Stimulated activated CD4-positive, alpha-beta T cell treated with anti-CD3 and anti-CD28 coated beads, Interleukin-12 subunit alpha, Interleukin-12 subunit beta, amount 100 ng/mL, for 48 hours (primary cell): ENCODE measurements around the gene AKNAD1.

Experiments
- DNase-seq, 3 donors: peaks; one replicate each; pipeline ENCODE4 v3.0.0-alpha.2; 2020; ENCODE audit warnings: low read depth in 2 of 3, low spot score in 1 of 3

The AKNAD1 gene

DNA sequence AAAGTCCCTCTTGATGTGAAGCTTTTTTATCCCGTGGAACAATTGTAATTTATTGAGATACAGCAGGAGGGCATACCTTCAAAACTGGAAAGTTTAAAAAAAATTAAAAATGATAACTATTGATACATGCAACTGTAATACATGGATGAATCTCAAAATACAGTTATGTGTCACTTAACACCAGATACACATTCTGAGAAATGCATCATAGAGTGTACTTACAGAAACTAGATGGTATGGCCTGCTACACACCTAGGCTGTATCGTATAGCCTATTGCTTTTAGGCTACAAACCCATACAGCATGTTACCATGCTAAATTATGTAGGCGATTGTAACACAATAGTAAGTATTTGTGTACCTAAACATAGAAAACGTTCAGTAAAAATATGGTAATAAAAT lies 7.1 kb upstream of the AKNAD1 start:
- DNase-seq, result no peak

DNA sequence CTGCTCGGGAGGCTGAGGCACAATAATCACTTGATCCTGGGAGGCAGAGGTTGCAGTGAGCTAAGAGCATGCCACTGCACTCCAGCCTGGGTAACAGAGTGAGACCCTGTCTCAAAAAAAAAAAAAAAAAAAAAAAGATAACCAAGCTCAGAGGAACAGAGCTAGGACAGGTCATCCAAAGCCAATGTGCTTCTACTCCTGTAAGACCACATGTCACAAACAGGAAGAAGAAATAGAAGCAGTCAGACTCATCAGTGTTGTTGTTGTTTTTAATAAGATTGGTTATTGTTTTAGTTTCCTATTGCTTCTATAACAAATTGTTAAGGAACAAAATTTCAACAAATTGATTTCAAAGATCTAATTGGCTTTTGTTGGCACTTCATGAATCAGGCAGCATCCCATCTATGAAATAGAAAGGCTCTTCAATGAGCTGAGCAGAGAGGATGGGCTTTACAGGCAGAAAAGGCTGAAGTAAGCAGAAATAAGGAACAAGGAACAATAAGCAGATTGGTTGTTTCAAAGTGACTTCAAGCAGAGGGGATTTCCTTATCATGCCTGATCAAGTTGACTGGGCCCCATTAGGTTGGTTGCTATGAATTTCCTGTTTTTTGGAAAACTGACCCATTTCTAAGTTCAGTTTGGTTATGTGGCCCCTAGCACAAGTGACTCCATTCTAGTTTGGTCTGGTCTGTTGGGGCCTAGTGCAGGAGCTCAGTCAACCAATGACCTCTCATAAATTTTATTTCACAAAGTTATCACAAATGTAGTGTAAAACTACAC lies 6.0 kb upstream of the AKNAD1 start:
- no peak for DNase-seq

DNA sequence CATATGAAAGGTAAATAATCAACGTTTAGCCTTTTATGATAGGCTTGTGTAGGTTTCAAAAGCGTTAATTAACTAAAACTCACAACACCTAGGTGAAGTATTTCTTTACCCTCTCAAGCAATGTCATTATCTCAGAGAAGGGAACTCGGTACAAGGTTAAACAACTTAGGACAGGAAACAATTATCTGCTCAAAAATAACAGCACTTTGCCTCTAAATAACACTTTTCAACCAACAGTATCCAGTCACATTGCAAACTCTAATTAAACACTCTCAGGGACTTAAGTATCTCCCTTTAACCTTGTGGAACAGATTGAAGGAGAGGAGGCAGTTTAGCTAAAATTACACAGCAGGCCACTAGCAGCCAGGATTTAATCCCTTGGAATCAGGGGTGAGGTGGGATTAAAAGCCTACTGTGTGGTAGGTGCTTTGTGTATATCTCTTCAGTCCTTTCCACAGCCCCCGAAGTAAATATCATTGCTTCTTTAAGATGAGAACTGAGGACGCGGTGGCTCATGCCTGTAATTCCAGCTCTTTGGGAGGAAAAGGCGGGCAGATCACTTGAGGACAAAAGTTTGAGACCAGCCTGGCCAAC lies 5.2 kb upstream of the AKNAD1 start:
- no peak for DNase-seq

DNA sequence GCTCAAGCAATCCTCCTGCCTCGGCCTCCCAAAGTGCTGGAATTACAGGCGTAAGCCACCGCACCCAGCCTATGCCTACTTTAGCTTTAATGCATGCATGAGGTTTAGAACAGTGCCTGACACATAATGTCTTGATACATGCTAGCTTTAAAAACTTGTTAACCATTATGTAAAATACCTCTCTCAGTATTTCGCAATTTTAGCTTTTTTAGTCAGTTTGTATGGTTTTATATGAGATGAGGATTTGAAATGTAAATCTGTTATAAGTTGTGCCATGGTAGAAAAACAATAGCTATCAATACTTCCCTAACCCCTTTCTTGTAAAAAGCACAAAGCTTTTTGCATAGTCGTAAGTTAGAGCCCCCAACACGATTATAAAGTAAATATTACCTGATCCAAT lies 4.7 kb upstream of the AKNAD1 start:
- DNase-seq, result no peak

DNA sequence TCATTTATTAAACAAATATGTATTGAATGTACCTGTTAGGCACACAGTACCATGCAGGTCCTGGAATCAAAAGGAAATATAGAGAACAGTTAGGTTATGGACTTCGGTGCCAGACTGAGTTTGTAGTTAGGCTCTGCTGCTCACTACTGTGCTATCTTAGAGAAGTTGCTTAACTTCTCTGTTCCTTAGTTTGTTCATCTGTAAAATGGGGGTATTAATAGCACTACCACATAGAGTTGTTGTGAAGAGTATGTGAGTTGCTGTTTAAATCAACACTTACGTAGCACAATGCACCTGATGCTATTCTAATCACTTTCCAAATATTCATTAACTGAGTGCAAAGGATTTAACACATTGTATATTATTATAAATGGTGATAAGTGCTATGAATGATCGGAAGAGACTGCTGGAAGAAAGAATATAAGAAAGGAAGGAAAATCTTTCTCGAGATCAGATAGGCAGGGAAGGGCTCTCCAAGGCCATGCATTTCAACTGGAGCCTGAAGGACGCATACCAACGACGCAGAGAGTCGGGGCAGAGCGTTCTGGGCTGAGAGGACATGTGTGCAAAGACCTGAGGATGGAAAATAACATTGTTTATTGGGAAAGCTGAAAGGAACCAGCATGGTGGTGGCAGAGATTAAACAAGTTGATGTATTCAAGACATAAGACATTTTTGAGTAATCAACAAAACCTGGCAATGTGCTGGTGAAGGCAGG lies 3.5 kb upstream of the AKNAD1 start:
- DNase-seq, result no peak

DNA sequence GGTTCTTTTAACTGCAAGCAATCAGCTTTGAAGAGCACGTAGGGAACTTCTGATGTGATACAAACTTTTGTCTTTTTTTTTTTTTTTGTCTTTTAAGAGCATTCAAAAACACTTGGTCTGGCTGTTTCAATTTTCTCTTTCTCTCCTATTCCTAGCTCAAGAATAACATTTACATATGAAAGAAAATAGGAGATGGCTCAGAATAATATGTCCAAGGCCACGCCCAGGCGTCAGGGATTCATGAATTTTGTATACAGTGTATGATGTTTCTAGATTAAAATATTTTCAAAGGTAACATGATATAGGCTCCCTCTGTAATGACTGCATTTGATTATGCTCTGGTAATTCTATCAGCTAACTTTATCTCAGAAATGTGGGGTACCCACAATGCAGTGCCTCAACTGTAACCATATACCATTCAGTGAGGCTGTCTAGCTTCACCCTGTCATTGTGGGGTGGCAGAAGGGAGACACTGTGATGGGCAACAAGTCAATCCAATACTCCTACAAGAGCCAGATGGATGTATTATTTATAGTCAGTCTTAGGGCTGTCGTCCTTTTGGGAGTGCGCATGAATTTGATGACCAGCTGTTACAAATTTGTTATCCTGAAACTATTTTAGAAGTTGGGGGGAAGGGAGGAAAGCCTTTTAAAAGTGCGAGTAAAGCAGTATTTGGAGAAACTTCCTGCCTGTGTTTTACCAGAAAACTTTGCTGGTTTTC lies 1.5 kb upstream of the AKNAD1 start:
- no peak for DNase-seq

DNA sequence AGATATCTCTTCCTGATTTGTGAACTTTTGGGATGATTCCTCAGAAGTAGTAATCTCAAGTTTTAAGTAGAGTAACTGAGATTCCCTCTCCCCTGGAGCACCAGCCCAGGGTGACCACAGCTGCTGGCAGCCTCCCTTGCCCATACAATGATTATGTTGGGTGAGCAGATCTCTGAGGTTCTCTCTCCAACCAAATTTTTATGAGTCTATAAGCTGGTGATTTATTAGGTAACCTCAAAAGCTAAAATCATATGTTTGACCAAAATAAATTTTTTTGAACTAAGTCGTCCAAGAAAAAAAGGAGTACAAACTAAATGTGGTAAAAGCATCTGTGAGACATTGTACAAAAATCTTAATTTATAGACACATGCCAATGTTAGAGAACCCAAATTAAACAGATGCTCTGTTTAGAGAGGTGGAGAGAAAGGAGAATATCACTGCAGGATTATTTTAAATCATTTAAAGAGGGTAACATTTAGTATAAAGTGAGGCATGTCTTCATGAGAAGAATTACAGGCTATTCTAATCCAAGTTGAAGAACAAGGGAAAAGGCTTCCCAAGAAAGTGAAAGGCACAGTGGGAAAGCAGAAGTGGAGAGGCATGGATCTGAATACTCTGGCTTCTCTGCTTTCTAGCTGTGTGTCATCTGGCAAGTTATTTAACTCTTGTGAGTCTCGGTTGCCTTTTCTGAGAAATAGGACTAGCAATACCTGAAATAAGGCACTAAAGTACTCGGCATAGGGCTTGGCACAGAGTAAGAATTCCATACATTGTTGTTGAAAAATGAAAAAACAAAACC lies 2.5 kb downstream of the AKNAD1 start:
- no peak for DNase-seq

DNA sequence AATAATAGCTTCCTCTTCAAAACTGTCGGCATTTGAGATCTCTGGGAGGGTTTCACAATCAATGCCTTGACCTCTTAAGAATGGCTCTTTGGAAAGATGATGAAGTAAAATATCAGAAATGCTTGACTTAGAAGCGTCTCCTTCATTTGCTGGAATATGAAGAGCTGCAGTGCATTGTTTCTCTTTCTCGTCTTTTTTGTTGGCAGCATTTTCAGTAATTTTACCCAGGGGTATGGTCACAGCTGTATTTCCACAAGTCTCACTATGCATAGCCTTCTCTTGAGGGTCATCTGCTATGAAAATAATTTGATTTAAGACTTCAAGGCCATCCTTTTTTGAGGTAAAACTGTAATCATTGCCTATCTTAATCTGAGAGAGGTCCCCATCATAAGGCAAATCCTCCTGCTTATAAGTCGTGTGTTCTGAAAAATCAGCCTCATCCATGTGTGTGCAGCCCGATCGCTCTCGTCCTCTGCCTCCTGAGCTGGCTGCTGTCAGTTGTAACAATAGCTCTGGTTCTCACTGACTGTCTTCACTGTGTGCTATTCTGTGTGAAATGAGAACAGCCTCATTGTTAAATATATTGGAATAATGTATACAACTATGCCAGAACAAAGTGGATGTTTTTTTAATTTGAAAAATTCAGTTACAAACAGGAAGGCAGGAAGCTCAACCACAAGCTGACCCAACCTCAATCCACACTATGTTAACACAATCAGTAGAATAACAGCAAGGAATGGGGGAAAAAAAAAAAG lies 4.5 kb downstream of the AKNAD1 start:
- DNase-seq, result no peak

DNA sequence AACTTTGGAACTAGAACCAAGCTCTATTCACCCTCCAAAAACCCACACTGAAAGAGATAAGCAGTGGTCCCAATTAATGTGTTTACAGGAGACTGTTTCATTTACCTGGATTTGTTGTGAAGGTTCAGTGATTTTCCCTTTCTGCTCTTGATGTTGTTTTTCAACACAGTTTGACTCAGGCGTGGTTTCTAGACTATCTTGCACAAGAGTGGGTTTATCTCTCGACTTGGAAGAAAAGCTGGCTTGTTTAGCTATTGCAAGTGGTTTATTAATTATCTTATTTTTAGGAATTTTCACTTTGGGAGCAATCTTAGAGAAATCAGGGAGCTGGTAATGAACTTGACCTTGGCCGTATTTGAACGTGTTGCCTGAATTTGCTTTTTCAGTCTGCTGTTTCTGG lies 5.3 kb downstream of the AKNAD1 start:
- no peak for DNase-seq

DNA sequence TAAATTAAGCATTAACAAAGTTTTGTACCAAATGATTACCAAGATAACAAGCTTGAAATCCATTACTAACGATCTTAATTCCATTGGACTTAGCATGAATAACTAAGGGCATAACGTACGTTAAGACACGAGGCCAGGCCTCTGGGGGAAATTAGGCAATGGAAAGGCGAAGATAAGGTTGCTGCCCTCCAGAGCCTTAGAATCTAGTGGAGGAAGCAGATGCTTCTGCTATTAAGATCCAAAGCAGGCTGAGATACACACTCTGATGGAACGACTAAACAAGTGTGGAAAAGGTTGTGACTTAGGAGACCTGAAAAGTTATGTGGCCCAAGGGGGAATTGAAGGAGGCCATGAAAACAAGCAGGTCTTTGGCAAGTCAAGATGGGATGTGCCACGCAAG lies 6.0 kb downstream of the AKNAD1 start:
- DNase-seq, result no peak

DNA sequence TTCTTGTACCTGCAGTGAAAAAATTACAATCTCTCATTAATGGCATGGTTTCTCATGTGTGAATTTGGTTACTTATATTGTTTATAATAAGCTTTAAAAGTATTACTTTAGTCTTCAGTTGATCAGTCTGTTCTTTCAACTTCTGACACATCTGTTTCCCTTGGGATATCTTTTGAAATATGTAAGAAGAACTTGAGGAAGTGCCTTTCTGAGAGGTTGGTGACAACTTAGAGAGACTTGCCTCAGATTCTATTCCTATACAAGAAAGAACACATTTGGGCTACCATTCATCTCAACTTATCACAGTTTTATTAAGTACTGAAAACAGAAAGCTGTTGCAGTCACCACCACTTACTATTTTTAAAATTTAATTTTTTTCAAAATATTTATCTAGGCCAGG lies 8.1 kb downstream of the AKNAD1 start:
- DNase-seq, result no peak

DNA sequence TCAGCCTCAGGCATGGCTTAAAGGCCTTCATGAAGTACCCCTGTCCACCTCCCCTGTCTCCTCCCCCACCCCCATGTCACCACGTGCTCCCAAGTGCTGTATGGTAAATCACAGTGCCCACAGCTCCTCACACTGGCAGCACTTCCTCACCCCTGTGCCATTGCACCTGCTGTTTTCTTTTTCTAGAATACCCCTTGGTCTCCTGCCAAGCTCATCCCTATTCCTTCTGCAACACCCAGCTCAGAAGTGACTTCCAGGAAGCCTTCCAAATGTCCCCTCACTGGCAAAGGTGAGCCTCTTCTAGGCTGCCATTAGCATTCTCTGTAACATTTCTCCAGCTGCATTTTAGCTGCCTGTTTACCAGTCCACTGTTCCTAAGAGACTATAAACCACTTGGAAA lies 9.4 kb downstream of the AKNAD1 start:
- no peak for DNase-seq

DNA sequence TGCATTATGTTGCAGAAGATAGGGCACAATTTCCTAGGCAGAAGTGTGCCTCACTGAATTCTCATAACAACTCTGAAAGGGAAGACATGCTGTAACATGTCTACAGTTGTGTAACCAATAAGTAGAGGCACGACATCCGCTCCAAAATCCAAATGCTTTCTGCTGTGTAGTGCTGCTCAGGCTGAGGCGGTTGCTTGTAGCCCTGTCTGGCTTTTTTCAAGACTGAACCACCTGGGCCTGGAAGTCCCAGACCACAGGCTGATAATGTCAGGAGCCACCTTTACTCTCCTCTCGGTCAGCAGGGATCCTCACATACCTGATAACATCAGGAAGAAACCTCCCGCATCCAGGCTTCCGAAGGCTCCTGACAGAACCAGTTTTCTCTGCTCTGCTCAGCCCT lies 10.9 kb downstream of the AKNAD1 start:
- DNase-seq, result no peak

DNA sequence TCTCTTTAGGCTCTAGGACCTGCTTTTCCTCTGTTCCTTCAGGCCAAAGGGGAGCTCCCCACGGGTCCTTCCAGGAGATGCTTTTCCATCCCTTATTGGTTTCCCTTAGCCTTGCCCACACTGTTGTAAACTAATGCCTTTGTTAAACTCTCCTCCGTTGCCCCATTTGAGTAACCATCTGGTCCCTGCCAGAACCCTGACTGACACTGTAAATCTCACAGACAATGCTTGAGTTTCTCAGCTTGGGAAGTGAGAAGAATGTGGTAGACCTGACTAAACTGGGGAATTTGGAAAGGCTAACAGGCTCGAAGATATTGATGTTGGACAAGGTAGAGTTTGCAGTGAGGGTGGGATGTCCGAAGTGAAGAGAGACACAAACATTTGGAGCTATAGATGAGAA lies 11.4 kb downstream of the AKNAD1 start:
- DNase-seq, result no peak

DNA sequence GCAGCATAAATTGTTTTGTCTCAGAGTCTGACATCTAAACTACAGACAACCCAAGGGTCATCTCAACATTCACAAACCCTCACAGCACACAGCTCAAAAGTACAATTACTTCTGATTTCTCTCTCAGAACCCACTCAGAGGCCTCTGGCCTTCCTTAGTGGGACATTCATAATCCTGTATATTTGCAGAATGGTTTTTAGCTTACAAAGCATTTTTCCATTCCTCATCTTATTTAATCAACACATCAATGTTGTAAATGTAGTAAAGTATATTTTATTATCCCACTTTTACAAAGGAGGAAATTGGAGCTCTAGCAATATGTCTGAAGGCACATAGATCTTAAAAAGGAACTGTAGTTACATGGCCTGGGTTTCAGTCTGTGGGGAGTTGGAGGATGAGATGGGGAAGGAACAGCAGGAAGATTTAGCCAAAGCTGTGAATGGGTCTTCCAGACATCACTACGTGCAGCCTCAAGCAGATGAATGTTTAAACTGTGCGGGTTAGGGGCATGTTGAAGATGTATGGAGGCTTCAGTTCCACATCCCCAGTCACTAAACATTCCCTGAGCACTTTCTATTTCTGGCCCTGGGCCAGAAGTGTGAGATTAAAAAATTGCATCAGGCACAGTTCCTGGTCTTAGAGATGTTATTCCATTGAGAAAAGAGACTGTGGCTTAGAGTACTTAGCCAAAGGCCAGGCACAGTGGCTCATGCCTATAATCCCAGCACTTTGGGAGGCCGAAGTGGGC lies 13.3 kb downstream of the AKNAD1 start:
- DNase-seq, result no peak

DNA sequence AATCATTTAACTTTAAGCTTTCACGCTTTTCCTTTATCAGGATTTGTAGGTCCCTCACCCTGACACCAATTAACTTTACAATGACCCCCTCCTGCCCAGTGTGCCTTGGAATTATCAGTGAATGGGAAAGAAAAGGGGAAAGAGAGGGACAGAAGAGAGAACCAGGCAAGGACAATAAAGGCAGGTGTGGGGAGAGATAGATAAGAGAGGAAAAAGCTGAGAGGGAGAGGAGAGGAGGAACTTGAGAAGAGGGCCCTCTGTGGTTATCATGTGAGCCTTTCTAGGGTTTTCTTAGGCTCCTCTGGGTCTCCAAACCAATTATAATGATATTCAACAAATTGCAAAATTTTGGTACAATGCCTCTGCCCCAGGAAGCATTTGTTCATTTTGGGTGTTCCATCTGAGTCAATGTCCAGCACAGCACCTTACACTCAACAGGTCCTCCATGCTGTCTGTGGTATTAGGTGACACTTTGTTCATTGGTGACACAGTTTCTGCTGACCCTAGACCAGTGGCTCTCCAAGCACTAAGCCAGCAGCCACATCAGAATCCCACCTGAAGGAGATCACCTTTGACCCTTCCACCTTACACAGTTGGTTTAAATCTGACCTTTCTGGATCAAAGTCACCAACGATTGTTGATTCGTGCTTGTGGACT lies 14.2 kb downstream of the AKNAD1 start:
- DNase-seq, result no peak

DNA sequence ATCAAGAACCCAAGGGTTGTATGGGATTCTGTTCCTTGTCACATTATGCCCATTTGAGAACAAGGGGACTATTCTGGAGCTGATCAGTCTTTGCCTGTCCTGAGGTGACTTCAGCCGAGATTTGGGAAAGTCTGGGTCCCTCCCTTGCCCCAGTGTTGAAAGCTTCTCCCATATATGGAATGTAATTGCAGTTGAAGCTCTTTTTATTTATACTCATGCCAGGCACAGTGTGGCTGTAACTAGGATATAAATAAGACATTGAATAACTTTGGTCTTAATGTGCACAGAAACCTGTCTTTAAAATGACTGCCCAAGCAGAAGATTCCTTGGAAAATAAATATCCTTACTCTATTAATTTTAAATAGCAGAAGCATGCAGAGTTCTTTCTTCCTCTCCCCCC lies 15.2 kb downstream of the AKNAD1 start:
- DNase-seq, result no peak

DNA sequence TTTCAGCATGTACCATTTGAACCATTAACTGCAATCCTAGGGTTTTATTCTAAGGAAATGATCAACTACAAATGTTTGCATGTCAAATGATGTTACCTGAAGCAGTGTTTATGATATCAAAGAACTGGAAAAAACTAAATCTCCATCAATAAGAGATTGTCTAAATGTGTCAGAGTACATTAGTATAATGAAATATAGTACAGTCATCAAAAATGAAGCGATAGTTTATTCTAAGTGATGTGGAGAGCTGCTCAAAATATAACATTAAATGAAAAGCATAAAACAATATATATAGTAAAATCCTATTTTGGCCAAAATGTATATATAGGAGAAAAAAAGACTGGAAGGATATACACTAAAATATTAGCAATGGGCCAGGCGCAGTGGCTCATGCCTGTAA lies 24.0 kb downstream of the AKNAD1 start:
- DNase-seq, result no peak

DNA sequence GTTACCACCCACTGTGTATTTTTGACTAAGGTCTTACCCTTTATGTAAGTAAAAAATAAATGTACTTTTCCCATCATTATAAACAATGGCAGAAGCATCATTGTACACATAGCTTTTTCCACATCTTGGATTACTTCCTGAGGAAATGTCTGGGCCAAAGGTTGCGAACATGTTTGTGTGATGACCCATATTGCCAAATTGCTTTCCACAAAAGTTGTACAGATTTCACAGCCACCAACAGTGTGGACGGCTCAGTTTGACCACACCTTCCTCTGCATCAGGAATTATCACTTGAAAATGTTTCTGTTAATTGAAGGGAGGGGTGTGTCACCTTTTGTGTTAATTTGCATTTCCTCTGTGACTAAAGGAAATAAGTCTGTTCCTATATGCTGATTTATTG lies 25.7 kb downstream of the AKNAD1 start:
- DNase-seq, result no peak
